OCI-LY7 (cell line): ENCODE measurements around the gene DEGS2. TPM values are rescaled to one million over a fixed set of nuclear protein-coding genes. Genes with fewer than 3 reads are reported as not detected.

Source experiments
- BruUV-seq: library from RNA; stranded (reverse); fragments of 400-500 nt; replicated peaks from 2 replicates; lab custom pipeline; 2021; lab: Mats Ljungman, UMichigan
- CTCF ChIA-PET: fragments of 300-600 bp; sonication (Branson Sonifier 250); formaldehyde crosslinking; loops from one replicate; lab custom pipeline; 2022; ENCODE audit warnings: antibody characterized with exemption; ENCODE audit not compliant: unreplicated experiment; lab: Charles Lee
- POLR2A ChIA-PET: fragments of 300-600 bp; sonication (Branson Sonifier 250); formaldehyde crosslinking; loops from one replicate; lab custom pipeline; 2022; ENCODE audit warnings: antibody characterized with exemption; lab: Charles Lee
- DNase-seq: peaks from one replicate; pipeline ENCODE4 v3.0.0-alpha.2; 2015; ENCODE audit warnings: low spot score
- H2AFZ ChIP-seq: fragments of 200-600 bp; sonication (generic), shearing (Covaris generic); 2 replicates; pipeline ENCODE4 v1.6.1; 2014; ENCODE audit warnings: mild to moderate bottlenecking, antibody characterized with exemption, low read length, moderate library complexity
- H3K27ac ChIP-seq: fragments of 200-600 bp; sonication (generic); 2 replicates; pipeline ENCODE4 v1.5.1; 2014; ENCODE audit warnings: mixed run types, low read depth, mild to moderate bottlenecking, moderate library complexity, low read length, inconsistent platforms; ENCODE audit not compliant: poor library complexity, severe bottlenecking
- H3K36me3 ChIP-seq: fragments of 200-600 bp; sonication (generic); 2 replicates; pipeline ENCODE4 v1.6.1; 2014; ENCODE audit warnings: mild to moderate bottlenecking, antibody characterized with exemption, low read length, moderate library complexity, mixed read lengths; ENCODE audit not compliant: insufficient read depth
- H3K4me1 ChIP-seq: fragments of 200-600 bp; sonication (generic); 2 replicates; pipeline ENCODE4 v1.5.1; 2014; ENCODE audit warnings: mild to moderate bottlenecking, low read length; ENCODE audit not compliant: insufficient read depth, poor library complexity, severe bottlenecking
- H3K4me2 ChIP-seq: fragments of 200-600 bp; sonication (generic); 2 replicates; pipeline ENCODE4 v1.6.1; 2014; ENCODE audit warnings: mild to moderate bottlenecking, low read length
- H3K4me3 ChIP-seq: fragments of 200-600 bp; sonication (generic); 2 replicates; pipeline ENCODE4 v1.5.1; 2014; ENCODE audit warnings: mild to moderate bottlenecking, low read depth, low read length; ENCODE audit not compliant: poor library complexity, severe bottlenecking
- H3K79me2 ChIP-seq: fragments of 200-600 bp; sonication (generic); 2 replicates; pipeline ENCODE4 v1.6.1; 2016; ENCODE audit warnings: low read depth, mild to moderate bottlenecking, low read length, moderate library complexity, mixed read lengths; ENCODE audit not compliant: insufficient read depth
- H3K9me2 ChIP-seq: fragments of 200-600 bp; sonication (generic); 2 replicates; pipeline ENCODE4 v1.6.1; 2016; ENCODE audit warnings: mild to moderate bottlenecking, low read length, mixed read lengths; ENCODE audit not compliant: insufficient read depth
- H3K9me3 ChIP-seq: fragments of 200-600 bp; sonication (generic); 2 replicates; pipeline ENCODE4 v1.6.1; 2014; ENCODE audit warnings: mild to moderate bottlenecking, mixed run types, low read length, mixed read lengths
- H4K20me1 ChIP-seq: fragments of 200-600 bp; sonication (generic); 2 replicates; pipeline ENCODE4 v1.6.1; 2014; ENCODE audit warnings: mild to moderate bottlenecking, antibody characterized with exemption, low read length, moderate library complexity, mixed read lengths; ENCODE audit not compliant: insufficient read depth
- CTCF ChIP-seq: fragments of 200-600 bp; sonication (generic); conservative IDR thresholded peaks from 2 replicates; pipeline ENCODE4 v1.5.1; 2014; ENCODE audit warnings: mild to moderate bottlenecking, antibody characterized with exemption, low read length, moderate library complexity, mixed read lengths
- EZH2phosphoT487 ChIP-seq: fragments of 200-600 bp; sonication (generic); IDR thresholded peaks from 2 replicates; pipeline ENCODE4 v1.6.1; 2018; ENCODE audit warnings: low read depth, borderline replicate concordance, mild to moderate bottlenecking, mixed run types, antibody characterized with exemption, low read length, moderate library complexity, mixed read lengths
- intact Hi-C: fragments of 100-400 bp; cut with micrococcal nuclease; formaldehyde crosslinking; loops from one replicate; pipeline ENCODE4 v1.10.0; 2022; ENCODE audit not compliant: unreplicated experiment
- total RNA-seq, 2 experiments: library from RNA; depleted of rRNA in 1 of 2; stranded (reverse); fragments of >200 nt in 1 of 2; shearing (Covaris generic) in 1 of 2; gene quantifications; 2 replicates each; pipeline ENCODE4 v1.2.3, GENCODE V29; 2014 to 2022

Gene DEGS2
- total RNA-seq, 2 experiments from 2014 or later, result 8.3 to 14.6 TPM

GRCh38 chr14:100147691-100148464, 11.6 kb downstream of the DEGS2 start:
- no peaks in the 10 kb centered on the region for H4K20me1 ChIP-seq
- ChIA-PET POLR2A (interaction anchor here (1.0 kb wide), 1 partner anchor 9 kb away, joined by 3 read pairs; no protein-coding TSS in a partner anchor), CTCF (no interaction called here)
- peak overlapping the region; percentile 20 for H3K4me3 ChIP-seq
- no peak overlapping the region for H2AFZ ChIP-seq
- DNase-seq, result peak; percentile 30
- TF ChIP-seq EZH2phosphoT487, result no peak
- TF ChIP-seq CTCF, result no peak
- BruUV-seq, result no TSS peak
- H3K9me2 ChIP-seq, result no peaks in the 10 kb centered on the region
- intact Hi-C loops, result loop anchor here (2.0 kb wide), 1 partner anchor 45 kb away; no protein-coding TSS in a partner anchor
- H3K27ac ChIP-seq, result peak overlapping the region; percentile 27
- H3K36me3 ChIP-seq, result 0 out of 2 replicates have a peak, but pooled peaks cover 6% of the 10 kb centered on the region
- peak overlapping the region; percentile 25 for H3K4me2 ChIP-seq
- H3K4me1 ChIP-seq, result peaks cover 22% of the 10 kb centered on the region
- no peaks in the 10 kb centered on the region for H3K79me2 ChIP-seq
- no peaks in the 10 kb centered on the region for H3K9me3 ChIP-seq

- Histone ChIP-seq H3K79me2 (no peaks in the 10 kb centered on the region), H3K9me3 (no peaks in the 10 kb centered on the region), H4K20me1 (no peaks in the 10 kb centered on the region), H3K4me1 (peaks cover 22% of the 10 kb centered on the region), H3K9me2 (no peaks in the 10 kb centered on the region), H2AFZ (no peak overlapping the region), H3K27ac (peak overlapping the region; percentile 27), H3K4me2 (peak overlapping the region; percentile 25), H3K36me3 (0 out of 2 replicates have a peak, but pooled peaks cover 6% of the 10 kb centered on the region), H3K4me3 (peak overlapping the region; percentile 20)
- BruUV-seq, result no TSS peak
- intact Hi-C loops, result loop anchor here (2.0 kb wide), 1 partner anchor 46 kb away; no protein-coding TSS in a partner anchor
- ChIA-PET POLR2A (interaction anchor here (0.6 to 1.0 kb wide), 2 partner anchors 10 to 666 kb away, joined by 3 read pairs; partner anchors contain the start of gene SETD3), CTCF (no interaction called here)
- 0 out of 2 replicates have a peak, but pooled peaks have one; percentile 16 for TF ChIP-seq CTCF
- no peak for TF ChIP-seq EZH2phosphoT487
- peak; percentile 83 for DNase-seq
Measured at GRCh38 chr14:100147181-100147631, 12.2 kb downstream of the DEGS2 start.
